HL-60/S4 treated with retinoic acid at 250 ng/mL for 4 days and 3 days (cell line): ENCODE results near the gene PRAF2.

Experiments
- in situ Hi-C: fragments of 300-500 bp; cut with MboI; formaldehyde crosslinking; loops from 2 replicates; pipeline ENCODE4 v1.7.0; 2022; ENCODE audit warnings: low sequenced_read_pairs

Gene PRAF2, protein sequence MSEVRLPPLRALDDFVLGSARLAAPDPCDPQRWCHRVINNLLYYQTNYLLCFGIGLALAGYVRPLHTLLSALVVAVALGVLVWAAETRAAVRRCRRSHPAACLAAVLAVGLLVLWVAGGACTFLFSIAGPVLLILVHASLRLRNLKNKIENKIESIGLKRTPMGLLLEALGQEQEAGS

DNA sequence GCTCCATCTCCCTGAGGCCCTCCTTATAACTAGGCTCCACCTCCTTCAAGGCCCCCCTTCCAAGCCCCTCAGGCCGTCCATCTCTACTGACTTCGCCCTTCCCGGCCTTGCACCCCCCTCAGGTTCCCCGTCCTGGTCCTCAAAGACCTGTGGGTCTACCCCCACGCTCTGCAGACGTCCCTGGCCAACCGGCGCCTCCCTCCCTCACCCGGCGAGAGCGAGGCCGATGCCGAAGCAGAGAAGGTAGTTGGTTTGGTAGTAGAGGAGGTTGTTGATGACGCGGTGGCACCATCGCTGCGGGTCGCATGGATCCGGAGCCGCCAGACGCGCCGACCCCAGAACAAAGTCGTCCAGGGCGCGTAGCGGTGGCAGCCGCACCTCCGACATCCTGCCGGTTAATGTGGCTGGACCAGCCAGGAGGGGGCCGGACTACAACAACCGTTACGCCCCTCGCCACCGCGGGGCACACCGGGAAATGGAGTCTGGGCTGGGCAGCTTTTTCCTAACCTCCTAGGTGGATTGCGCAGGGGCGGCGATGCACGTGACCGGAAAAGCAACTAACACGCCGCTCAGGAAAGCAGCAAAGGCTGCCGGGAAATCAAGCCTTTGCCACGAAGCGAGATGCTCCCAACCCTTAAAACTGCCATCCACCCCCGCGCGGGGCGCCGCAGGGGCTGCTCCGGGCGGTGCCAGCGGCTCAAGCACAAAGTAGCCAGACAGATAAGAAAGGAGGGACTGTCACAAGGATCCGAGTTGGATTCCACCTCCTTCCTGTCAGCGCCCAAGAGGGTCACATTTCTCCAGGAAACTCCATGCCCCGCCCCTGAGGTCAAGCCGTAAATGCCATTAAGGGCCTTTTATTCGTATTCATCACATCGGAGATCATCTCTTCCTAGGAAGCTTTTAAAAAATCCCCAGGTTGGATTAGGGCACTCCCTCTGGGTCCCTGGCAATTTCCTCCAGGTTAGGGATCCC lies at the start of gene PRAF2:
TSS of gene PRAF2 (minus strand) at position 402 of the 975 bp plus-strand sequence. CDS start at position 387, 15 bp downstream.
- in situ Hi-C loops, result no loop called here

DNA sequence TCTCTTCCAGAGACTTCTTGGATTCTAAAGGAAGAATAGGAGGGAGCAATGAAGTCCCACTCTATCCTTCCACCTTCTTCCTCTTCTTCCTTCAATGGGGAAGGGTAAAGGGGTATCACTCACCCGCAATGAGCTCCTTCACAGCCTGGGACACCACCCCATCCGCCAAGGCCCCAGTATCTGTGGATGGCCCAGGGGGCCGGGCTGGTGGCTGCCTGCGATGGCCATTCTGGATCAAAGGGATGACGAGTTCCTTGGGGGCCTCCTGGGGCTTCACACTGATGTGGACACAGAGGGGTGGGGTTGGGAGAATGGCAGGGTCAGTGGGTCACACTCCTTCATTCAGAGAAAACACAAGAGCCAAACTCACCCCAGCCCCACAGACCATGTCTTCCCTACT lies 48.7 kb upstream of the PRAF2 start:
- in situ Hi-C loops, result no loop called here

DNA sequence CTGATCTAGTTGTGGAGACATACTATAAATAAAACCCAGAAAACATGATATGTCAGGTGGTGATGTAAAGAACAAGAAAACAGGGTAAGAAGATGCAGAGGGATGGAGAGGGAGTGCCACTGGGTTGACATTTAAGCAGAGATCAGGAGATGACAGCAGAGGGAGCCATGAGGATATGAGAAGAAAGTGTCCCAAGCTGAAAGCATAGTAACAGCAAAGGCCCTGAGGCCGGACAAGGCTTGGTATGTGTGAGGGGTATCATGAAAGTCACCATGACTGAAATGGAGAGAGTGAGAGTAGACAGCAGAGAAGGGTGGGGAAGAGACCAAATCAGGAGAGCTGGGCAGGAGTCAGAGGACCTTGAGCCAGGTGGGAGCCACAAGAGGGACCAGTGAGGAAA lies 46.3 kb upstream of the PRAF2 start:
- in situ Hi-C loops, result no loop called here

DNA sequence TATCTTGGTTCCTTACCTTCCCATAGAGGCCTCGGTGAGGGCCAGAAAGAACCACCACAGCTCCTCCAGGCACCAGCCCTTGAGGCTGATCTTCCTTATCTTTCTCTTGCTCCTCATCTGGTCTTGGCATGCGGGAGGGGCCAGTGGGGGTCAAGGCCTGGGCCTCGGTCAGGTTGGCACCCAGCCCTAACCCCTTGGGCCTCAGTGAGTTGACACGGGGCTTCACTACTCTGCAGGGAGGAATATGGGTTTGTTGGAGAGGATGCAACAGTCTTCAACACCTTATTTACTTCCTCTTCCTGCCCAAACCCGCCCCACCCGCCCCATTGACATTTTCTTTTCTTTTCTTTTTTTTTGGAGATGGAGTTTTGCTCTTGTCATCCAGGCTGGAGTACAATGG lies 43.8 kb upstream of the PRAF2 start:
- in situ Hi-C loops, result no loop called here

DNA sequence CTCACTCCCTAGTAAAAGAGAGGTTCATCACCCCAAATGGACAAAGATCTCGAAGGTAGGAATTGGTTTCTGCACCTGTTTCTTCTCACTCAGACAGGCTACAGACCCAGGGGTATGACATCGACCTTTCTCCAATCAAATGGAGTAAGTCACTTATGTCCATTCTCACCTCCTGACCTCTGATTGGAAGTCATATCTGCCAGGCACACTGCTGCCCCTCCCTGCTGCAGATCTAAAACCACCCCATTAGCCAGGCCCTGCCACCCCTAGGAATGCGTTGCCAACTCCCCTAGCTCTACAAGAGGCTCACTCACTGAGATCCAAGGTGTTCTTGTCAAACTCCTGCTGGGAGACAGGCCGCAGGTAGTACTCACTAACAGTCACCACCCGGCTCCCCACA lies 42.9 kb upstream of the PRAF2 start:
- in situ Hi-C loops, result no loop called here

DNA sequence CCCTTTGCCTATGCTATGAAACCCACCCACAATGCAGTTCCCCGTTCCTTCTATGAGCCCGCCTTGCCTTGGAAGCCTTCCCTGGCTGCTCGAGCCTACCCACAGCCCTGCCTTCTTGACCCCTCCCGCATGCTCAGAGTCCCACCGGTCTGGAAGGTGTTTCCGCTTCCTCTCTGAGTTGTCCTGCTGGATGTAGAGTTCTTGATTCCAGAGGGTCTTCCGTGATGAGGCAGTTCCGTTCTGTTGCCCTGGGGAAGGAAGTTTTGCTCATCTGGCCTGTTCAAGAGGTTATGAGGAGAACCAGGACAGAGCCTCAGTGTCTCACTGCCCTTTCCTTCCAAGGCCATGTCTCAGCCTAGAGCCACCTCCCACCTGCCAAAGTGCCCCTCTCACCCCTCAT lies 42.3 kb upstream of the PRAF2 start:
- in situ Hi-C loops, result no loop called here

DNA sequence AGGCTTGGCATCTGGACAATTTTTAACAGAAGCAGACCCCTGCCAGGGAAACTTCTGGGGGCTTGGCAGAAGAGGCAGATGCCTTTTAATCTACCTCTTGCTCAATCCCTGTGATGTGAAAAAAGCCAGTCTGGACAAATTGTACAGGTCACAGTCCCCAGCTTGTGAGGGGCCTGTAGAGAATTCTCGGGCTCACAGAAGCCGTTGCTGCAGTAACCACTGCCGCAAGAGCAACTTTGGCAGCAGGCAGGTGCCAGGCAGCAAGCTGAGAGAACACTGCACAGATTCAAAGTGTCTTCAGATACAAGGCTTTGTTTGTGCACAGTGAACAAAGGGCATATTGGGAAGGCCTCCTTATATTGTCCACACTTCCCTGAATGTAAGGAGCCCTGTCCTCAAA lies 38.0 kb upstream of the PRAF2 start:
- in situ Hi-C loops, result no loop called here

DNA sequence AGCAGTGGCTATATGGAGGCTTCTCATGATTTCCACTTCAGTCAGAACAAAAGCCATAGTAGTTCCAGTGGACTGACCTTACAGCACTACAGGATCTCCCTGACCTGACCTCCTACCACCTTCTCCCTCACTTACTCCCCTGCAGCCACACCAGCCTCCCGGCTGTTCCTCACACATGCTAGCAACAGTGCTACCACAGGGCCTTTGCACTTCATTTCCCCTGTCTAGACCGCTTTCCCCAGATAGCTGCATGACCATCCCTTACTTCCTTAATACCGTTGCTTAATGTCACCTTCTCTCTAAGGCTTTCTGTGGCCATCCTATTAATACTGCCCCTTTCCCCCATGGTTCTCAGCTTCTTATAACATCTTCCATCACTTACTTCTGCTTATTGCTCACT lies 36.6 kb upstream of the PRAF2 start:
- in situ Hi-C loops, result no loop called here

DNA sequence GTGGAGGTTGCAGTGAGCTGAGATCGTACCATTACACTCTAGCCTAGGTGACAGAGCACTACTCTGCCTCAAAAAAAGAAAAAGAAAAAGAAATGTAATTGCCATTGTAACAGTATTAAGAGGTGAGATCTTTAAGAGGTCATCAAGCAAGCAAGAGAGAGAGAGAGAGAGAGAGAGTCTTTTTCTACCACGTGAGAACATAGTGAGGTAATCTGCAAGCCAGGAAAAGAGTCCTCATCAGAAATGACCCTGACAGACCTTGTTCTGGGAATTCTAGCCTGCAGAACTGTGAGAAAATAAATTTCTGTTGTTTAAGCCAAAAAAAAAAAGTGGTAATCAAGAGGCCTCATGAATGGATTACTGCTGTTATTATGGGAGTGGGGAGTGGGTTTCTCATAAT lies 34.8 kb upstream of the PRAF2 start:
- in situ Hi-C loops, result no loop called here

DNA sequence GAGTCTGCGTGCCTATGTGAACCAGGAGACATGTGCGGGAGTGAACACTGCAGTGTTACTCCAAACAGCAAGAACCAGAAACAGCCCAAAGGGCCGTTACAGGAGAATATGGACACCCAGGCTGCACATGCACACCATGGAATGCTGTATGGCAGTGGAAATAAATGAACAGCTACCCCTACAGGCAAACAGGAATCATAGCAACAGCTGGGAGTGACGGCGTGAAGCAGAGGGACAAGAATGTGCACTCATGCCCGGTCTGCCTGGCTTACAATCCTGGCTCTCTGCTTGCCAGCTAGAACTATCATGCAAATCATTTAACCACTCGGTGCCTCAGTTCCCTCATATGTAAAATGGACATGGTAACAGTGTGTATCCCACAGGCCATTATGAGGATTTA lies 33.1 kb upstream of the PRAF2 start:
- in situ Hi-C loops, result no loop called here

DNA sequence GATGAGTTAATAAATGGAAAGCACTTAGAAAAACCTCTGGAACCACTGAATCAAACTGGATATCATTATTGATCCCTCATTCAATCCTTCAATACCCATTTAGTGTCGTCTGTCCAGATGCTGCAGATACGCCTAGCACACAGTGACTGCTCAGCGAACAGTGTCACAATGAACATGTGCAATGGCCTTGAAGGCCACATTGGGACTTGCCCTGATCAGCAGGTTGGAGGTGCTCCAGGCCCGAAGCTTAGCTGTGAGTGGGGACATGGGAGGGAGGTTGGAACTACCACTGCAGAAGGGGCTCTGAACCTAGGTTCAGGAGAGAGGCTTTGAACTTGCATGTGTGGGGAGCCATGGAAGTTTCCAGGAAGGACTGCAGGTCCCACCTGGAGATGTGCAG lies 32.5 kb upstream of the PRAF2 start:
- in situ Hi-C loops, result no loop called here

DNA sequence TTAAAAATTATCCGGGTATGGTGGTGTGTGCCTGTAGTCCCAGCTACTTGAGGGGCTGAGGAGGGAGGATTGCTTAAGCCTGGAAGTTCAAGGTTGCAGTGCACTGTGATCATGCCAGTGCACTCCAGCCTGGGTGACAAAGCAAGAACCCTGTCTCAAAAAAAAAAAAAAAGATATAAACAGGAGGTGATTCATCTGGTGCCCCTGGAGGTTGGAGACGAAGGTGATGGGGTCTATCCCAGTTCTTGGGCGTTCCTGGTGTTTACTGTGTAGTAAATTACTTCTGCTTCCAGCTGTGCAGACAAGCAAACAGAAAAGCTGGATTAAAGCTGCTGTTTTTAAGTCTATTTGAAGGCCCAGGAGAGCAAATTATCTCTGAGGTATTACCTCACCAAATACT lies 29.8 kb upstream of the PRAF2 start:
- in situ Hi-C loops, result no loop called here

DNA sequence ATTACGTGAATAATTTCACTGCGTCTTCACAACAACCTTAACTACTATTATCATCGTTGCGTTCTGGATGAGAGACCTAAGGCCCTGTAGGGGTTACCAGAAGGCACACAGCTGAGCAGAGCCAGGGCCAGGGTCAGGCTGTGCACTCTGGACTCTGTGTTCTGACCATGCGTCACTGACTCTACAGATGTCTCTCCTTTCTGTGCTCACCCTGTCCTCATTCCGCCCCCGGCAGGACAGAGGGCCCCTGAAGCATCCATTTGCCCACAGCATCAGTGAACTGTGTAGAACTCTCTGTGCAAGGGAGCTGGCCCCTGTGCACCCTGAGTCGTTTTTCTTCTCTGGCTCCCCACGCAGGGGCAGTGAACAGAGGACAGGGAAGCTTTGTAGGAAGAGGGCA lies 28.4 kb upstream of the PRAF2 start:
- in situ Hi-C loops, result no loop called here

DNA sequence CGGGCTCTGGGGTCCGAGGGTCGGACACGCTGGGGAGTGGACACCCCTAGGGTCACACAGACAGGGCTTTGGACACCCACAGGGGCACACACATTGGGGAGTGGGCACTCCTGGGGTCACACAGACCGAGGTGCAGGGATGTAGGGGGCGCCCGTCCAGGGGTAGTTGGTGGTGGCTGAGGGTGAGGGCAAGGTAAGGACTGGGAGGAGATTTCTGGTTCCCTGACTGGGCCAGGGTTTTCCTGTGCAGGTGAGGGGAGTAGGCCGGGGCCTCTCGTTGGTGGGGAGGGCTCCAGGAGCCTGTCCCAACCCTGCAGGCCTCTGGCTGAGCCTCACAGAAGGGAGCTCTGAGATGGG lies 27.8 kb upstream of the PRAF2 start:
- in situ Hi-C loops, result no loop called here

DNA sequence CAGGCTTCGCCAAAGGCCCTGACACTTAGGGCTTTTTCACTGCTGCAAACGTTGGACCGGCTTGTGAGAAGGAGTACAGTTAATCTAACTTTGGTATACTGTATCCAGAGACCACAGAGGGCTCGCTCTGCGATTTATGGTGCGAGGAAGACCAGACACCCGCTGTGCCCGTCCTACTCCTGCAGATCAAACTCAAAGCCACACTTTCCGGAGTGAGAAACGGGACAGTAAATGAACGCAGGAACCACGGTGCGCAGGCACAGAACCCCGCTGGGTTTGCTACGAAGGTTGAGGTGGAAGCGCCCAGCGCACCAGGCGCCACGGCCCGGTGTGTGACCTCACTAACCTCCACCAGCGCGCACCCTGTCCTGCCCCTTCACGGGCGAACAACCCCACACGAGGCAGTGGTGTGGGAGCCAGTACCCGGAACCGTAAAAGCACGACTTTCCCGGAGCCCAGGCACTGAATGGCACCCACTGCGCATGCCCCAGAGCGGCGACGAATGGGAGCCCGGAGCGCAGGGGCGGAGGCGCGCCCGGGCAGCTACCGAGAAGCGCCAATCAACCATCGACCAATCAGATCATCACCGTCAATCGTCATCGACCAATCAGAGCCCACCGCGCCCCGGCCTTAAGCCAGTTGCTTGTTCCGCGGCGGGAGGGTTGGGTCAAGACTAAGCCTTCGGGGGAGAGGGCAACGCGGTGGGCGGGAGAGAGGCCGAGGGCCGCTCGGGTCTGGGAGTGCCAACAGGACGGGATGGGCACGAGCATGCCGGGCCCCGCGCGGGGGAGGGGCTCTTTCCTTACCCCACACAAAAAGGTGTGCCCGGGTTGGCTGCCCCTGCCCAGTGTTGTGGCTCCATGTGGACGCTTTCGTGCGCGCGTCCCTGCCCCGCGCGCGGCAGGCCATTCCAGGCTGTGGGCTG lies 27.2 kb upstream of the PRAF2 start:
- in situ Hi-C loops, result no loop called here

DNA sequence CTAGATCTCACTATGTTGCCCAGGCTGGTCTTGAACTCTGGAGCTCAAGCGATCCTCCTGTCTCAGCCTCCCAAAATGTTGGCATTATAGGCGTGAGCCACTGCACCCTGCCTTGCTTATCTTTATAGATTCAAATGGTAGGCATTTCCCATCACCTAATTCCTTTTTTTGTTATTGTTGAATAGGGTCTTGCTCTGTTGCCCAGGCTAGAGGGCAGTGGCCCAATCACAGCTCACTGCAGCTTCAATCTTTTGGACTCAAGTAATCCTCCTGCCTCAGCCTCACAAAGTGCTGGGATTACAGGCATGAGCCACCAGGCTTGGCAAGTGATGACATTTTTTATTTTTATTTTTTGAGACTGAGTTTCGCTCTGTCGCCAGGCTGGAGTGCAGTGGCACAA lies 22.6 kb upstream of the PRAF2 start:
- in situ Hi-C loops, result no loop called here

DNA sequence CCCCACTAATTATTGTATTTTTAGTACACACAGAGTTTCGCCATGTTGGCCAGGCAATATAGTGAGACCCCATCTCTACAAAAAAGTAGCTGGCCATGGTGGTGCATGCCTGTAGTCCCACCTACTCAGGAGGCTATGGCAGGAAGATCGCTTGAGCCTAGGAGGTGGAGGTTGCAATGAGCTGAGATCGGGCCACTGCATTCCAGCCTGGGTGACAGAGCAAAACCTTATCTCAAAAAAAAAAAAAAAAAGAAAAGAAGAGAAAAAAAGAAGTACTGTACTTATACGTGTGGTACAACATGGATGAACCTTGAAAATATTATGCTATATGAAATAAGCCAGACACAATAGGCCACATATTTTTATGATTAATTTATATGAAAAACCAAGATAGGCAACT lies 15.8 kb upstream of the PRAF2 start:
- in situ Hi-C loops, result no loop called here

DNA sequence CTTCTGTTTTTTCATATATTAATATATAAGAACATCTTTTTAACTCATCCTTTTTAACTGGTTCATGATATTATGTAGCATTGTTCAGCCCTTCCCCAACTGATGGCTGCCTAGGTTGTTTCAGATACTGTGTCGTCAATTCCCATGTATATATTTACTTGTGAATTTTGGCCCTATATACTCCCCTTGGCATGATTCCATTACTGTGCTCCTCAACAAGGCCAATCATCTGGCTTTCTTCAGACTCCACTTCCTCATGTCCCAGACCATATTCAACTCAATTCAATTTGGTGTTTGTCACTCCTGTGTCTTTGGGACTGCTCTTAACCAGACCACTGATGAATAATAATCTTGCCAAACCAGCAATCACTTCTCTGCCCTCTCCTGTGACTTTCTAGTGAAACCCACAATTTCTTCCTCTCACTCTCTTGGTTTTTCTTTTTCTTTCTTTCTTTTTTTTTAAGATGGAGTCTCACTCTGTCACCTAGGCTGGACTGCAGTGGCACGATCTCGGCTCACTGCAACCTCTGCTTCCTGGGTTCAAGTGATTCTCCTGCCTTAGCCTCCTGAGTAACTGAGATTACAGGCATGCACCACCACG lies 8.6 kb upstream of the PRAF2 start:
- in situ Hi-C loops, result no loop called here

DNA sequence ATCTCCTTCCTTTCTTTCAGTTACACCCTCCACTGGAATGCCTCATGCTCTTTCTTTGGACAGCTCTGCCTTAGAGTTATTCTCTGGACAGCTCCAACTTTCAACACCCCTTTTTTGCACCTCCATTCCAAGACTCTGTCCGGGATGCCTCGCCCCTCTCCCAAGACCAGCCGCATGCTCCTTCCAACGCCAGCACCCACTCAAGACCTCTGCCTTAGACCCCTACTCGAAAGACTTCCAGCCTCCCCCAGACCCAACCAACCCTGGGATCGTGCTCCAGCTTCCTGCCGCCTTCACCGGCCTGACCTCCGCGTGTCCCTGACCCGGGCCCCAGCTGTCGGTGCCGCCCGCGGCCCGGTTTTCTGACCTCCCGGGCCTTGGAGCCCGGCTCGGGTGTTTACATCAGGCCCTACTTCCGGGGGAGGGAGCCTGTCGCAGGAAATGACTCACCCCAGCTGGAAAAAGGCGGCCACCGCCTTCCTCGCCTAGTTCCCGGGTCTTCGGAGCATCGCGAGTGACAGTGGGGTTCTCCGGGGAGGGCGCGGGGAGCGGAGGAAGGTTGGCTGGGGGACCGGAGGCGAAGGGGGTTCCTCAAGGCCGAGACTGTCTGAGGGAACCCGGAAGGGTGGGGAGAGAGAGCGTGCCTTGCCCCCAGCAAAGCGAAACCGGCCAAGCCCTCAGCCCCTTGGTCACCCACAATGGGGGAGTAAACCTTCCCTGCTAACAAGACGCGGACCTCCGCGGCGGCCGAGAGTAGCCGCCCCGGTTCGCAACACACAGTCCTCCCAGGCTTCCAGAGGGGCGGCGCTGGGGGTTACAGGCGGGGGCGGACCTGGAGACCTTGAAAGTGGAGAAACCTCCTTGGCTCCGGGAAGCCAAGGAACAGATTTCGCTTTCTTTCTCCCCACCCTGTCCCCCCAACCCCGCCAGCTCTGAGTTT lies 6.0 kb upstream of the PRAF2 start, which contains the start of gene WDR45:
TSS of gene WDR45 (minus strand) at position 399 of the 940 bp plus-strand sequence. CDS start 1,792 bp downstream, outside the sequence.
- in situ Hi-C loops, result no loop called here

DNA sequence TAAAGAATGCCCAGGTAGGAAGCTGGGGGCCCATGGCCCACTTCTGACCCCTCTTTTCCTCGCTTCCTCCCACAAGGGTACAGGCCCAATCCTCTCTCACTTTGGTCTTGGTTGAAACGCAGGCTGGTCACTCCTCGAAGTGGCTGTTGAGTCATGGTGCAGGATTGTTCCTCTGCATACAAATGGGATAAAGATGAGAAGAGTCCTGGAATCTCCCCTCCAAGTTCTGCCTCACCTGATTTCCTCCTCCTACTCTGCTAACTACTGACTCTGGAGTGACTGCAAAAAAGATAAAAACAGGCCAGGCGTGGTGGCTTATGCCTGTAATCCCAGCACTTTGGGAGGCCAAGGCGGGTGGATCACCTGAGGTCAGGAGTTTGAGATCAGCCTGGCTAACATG lies 4.1 kb upstream of the PRAF2 start:
- in situ Hi-C loops, result no loop called here
